GM19099 (cell line): Measurements from ENCODE around the gene ZCCHC24.

Experiments used
- POLR2A ChIP-seq: IDR thresholded peaks from 3 replicates; pipeline ENCODE4 v1.6.1; 2011; ENCODE audit warnings: low read depth; ENCODE audit not compliant: insufficient read length; ENCODE audit errors: extremely low read depth

Gene ZCCHC24

DNA sequence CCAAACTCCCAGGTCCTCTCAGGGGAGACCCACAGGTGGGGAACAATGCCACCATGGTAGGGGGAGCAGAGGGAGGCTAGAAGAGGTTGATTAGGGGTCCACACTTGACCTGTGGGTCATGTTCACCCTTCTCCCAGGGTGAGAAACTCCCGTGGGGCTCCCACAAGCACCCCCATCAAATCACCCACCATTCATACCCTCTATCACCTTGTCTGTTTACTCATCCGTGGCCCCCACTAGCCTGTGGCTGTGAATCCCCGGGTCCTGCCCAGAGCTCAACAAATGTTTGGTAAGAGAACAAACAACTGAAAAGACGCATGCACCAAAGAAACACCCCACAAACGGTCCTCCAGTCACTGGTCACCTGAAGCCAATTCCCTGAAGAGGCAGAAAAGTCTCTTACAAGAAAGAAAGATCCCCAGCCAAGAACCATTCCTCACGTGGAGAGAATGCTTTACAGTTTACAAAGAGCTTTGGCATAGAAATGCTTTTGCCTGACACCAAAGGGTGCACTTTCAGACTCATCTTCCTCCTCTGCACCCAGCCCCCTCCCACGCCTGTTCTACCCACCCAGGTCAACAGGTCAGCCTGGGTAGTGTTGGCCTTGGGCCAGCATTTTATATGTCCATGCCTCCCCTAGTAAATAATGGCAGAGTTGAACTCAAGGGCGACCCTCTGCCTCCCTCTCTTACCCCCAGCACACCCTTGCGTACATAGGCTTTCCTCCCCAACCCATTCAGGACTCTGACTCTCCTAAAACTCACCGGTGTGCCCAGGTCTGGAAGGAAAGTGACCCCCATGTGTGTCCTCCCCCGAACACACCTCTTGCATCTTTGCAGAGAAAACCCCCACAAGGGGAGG, 1.9 kb downstream of the ZCCHC24 start:
- TF ChIP-seq POLR2A: no peak

DNA sequence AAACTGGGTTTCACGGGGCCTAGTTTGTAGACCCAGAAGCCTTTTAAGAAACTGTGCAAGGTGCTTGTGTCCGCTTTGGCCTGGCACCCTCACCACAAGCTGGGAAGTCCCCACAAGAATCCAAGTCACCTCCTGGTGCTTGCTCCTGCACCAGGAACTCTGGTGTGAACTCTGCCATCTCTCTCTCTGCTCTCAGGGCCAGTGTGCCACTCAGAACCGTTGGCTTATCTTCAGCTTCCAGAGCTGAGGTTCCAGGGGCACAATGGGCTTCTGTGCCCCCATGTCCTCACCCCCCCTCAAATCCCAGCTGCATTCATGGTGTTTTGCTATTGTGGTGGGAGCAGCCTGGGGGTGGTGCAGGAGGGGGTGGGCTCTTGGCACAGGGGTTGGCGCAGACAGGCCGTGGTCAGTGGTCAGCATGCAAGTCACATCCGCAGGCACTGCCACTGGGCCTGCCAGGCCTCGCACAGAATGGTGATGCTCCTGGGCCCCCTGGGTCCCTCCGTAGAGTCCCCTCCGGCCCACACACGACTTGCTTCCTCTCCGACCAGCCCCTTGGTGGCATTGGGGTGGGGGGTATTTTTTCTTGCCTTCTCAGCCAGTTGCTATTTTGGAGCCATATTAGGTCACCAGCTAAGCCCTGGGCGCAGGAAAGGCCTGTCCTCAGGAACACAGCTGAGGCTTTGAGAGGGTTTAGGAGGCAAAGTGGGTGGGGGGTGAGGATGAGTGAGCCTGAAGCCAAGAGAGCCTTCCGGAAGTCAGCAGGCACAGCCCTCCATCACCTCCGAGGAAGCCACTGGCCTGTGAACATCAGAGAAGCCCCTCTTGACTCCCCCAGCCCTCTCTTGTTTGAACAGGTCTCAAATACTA, 3.0 kb downstream of the ZCCHC24 start:
- TF ChIP-seq POLR2A: no peak

DNA sequence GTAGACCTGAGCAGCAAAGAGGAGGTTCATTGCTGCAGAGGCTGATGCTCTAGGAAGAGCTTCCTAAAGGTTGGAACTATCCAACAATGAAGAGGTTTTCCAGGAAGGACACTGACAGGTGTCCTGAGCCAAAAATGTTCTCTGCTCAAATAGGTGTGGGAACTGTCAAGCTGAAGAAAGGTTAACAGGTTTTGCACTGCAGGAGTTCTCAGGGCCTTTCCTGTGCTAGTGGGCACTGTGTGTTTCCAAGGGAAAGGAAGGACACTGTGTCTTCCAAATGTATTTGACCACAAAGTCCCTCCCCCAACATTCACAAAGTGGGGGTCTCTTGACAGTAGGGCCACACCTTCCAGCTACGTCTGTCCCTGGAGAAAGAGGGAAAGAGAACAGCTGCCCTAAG, 4.0 kb downstream of the ZCCHC24 start:
- TF ChIP-seq POLR2A: no peak

DNA sequence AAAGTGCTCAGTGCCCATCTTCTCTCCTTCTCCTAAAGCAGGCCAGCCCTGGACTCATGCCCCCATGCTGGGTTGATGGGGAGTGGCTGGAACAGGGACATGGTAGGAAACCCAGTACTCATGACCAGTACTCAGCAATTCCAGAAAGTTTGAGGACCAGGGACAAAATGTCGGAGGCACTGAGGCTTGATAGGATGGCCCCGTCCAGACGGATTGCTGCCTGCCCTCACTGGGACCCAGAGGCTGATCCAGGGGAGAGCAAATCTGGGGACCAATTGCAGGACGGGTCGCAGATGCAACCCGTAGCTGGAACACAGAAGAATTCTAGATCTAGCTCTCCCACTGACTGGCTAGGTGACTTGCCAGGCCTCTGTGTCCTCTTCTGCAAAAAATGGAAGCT, 5.1 kb downstream of the ZCCHC24 start:
- TF ChIP-seq POLR2A: no peak

DNA sequence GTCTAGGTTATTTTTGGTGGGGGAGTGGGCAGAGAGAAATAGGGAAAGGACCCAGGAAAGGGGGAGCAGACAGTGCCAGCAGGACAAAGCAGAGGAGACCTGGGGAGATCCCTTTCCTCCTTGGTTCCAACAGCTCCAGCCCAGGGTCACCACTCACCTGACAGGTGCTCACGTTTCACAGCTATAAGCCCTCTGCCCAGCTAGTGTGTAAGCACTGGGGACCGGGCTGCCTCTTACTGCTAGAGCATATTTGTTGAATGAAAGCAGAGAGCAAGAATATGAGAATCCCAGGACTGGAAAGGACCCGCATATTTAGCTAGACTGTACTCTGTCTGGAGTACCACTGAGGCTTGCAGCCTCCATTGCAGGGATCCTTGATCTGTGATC, 6.7 kb downstream of the ZCCHC24 start:
- no peak for TF ChIP-seq POLR2A

DNA sequence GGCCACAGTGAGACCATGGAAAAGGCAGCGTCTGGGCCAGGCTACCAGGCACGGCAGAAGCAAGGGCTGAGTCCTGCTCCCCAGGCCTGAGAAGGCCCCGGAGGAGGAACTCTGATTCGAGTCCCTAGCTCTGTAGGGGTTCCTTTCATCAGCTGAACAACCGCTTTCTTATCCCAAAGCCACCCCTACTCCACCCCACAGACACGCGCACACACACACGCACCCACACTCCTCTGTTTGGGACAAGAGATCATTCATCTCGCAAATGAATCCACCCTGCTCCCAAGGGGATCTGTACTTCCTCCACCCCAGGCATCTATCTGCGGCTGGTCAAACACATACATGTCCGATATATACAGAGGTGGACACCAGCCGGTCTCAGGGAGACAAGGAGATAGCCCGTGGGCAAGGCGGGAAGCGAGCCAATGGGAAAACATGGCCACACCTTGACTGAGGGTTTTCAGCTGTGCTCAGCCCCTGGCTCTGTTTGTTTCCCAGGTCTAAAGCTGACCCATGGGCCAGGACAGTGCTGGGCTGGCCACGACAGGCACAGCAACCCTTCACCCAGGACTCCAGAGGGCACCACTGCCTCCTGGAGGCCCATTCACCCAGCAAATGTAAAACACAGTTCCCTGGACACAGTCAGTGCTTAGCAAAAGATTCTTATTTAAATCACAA, 7.3 kb downstream of the ZCCHC24 start:
- TF ChIP-seq POLR2A: no peak

DNA sequence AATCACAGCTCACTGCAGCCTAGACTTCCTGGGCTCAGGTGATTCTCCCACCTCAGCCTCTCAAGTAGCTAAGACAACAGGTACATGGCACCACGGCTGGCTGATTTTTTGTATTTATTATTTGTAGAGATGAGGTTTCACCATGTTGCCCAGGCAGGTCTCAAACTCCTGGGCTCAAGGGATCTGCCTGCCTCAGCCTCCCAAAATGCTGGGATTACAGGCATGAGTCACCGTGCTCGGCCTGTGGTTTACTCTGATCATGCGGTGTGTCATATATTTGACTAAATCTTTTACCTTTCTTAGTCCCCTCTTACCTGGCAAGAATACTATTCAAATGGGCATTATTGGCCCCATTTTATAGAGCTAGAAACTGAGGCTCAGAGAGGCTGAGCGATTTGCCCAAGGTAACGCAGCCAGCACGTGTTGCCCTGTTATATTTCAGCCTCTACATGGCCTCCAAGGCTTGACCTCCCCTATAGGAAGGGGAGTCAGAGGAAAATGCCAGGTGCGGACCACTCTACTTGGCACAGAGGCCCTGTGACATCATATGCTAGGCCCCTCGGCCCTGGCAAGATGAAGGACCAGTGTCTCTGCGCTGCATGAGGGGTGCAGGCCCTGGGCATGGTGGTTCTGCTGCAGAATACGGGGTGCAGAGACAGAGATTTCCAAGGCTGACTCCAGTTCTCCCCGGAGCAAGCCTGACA, 8.2 kb downstream of the ZCCHC24 start:
- no peak for TF ChIP-seq POLR2A

DNA sequence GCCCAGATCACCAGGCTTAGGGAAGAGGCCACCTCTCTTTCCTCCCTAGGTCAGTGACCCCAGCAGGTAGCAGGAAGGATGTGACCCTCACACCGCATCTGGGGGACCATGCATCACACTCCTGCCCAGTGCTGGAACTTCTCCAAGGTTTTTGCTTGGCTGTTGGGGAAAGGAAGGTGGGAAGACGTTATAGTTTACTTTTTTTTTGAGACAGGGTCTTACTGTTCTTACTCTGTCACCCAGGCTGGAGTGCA, 8.6 kb downstream of the ZCCHC24 start:
- TF ChIP-seq POLR2A: no peak

DNA sequence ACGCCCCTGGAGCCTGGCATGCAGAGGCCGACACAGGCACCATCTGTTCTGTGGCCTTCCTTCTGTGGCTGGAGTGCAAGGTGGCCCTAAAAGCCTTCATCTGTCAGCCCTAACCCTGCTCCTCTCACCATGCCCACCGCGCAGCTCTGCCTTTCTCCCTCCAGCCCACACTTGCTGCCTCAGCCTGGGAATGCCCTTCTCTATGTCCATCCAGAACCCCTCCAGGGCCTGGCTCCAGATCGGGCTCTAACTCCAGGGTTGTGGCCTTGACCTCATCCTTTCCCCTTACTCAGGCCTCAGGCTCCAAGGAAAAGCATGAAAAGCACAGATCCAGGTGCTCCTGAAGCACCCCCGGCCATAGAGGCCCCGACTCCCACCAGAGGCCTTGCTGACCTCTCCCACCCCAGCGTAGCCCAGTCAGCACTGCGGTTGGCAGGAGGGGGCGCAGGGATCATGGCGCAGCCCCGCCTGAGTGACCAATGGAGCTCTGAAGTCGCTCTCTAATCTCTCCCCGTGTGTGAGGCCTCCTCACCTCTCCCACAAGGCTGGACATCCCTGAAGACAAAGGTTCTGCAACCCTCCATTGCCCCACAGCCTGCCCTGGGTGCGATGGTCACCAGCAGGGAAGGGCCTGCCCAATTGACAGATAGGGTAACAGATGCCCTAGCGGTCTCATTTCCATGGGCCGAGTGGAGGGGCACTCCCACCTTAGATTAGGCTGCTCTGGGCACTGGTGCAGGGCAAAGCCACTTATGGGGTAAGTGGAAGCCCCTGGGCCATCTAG, 9.2 kb downstream of the ZCCHC24 start:
- TF ChIP-seq POLR2A: no peak

DNA sequence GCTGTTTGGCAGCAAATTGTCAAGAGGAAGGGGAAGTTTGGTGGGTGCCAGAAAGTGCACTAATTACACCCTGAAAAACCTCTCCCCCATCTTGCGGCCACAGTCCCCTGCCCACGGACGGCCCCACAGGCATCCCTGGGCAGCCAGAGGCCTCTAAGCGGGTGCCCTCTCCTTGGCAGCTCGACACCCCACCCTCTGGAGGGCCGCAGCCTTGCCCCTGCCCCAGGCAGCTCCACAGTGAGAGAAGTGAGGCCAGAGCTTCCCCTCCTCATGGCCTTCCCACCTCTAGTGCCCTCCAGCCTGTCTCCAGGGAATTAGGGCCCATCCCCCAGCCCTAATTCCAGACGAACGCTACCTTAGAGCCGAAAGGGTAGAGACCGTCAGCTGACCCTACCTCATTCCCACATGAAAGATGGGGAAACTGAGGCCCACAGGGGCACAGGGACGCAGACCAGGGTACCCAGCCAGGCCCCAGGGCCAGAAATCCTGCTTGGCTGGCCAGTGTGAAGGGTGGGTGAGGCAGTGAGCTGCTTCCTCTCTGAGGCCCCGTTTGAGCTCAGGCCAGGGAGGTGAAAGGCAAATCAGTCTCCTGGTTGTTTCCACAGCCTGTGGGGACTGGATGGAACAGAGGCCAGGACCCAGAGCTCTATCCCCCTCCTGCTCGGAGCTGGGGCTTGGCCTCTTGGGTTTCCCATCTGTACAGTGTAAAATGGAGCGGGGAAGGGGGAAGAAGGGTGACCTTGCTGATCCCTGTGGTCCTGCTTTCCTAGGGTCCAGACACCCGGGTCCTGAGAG, 10.0 kb downstream of the ZCCHC24 start:
- TF ChIP-seq POLR2A: no peak

DNA sequence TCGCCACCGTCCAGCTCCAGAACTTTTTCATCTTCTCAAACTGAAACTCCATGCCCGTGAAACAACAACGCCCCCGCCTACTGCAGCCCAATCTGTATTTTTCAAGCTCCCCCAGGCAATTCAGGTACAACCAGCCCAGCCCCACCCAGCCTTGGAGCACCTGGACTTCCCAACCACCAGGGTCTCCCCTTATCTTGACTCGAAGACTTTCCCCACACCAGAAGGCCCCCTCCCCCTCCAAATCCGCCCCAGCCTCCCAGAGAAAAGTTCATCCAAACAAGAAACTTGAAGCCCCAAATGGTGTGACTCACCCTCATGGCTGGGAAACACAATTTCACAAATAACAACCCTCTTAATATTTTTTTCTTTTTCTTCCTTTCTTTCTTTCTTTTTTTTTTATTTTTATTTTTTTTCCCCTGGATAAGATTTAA, 10.6 kb downstream of the ZCCHC24 start:
- TF ChIP-seq POLR2A: no peak

DNA sequence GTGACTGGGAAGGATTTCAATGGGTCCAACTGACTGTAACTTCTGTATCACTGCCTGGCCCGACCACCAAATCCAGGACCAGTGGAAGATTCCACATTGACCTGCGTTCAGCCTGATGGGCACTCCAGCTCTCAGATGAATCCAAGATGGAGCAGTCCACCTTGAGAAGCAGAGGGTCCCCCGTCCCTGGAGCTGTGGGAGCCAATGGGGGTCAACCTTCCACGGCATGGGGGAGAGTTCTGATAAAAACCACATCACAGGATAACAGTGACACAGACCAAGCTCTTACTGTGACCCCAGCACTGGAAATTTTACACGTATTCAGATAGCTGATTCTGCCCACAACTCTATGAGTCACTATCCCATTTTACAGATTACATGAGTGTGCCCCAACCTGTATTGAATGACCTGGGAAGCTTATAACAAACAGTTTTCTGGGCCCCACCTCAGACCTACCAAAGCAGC, 11.2 kb downstream of the ZCCHC24 start:
- no peak for TF ChIP-seq POLR2A
